HG03175 (cell line): Measurements from ENCODE around the gene GAS7.
"Not testable (repeated sequence)": the region's sequence is repeated elsewhere in the genome, so short reads cannot be mapped to it uniquely, and the experiment has no call there.

ENCODE experiments used
- ATAC-seq: cut with Tn5 transposase; IDR thresholded peaks from one replicate; pipeline ENCODE4 v1.9.1; 2021; ENCODE audit warnings: mild to moderate bottlenecking, moderate library complexity; ENCODE audit not compliant: unreplicated experiment

GAS7 gene

DNA sequence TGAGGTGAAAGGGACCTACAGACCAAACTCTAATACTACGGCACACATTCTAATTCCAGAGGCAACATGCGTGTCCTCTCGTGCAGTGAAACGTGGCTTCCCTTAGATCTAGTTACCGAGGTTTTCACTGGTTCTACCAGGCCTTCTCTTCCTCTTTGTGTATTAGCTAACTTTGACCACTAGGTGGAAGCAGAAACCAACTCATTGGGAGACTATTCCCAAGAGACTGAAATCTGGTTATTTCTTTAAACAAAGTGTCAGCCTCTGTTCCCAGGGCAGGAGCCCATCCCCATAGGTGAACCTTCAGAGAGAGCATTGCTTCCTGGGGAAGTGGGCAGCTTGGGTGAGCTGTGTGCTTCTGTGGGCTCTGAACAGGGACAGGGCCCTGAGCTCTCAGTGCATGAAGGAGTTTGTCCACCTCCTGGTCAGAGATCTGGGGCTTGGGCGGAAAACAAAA, 273.6 kb downstream of the GAS7 start:
- ATAC-seq, result no peak

DNA sequence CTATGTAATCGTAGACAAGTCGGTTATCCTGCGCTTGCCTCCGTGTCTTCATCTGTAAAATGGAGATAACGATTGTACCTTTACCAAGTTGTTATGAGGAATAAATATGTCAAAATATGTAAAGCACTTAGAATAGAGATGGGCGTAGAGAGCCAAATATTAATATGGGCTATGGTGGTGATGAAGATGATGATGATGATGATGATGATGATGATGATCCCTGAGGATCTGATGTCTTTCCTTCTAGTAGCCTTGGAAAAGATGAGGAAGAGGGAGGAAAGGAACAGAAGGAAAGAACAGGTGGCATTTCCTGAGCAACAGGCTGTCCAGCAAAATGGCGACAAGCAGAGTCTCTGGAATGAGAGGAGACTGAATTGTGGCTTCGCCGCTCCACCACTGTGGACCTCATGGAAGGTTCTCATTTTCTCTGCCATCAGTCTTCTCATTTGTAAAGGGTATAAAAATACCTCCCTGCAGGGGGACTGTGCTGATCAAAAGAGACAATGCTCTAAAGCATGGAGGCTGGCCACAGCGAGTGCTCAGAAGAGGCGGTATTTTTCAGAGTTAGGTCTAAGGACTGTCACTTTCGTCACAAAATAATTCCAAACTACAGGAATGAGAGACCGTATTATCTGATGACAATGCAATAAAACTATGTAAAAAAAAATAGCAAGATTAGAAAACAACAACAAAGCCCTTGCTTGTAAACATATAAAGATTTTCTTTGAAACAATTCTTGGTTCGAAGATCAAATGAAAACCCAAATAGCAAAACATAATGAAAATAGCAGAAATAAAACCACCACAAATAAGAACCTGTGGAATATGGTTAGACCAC, 276.2 kb downstream of the GAS7 start:
- ATAC-seq, result no peak

DNA sequence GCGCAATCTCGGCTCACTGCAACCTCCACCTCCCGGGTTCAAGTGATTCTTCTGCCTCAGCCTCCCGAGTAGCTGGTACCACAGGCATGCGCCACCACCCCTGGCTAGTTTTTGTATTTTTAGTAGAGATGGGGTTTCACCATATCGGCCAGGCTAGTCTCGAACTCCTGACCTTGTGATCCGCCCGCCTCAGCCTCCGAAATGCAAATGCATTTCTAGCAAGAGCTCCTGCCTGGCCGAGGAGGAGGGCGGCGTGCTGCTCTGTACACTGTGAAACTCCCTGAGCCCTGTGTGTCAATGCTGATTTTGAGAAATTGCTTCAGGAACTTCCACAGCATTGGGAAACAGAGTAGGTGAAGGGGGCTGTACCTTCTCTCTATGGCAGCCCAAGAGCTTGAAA, 277.2 kb downstream of the GAS7 start:
- ATAC-seq, result not testable (repeated sequence)

DNA sequence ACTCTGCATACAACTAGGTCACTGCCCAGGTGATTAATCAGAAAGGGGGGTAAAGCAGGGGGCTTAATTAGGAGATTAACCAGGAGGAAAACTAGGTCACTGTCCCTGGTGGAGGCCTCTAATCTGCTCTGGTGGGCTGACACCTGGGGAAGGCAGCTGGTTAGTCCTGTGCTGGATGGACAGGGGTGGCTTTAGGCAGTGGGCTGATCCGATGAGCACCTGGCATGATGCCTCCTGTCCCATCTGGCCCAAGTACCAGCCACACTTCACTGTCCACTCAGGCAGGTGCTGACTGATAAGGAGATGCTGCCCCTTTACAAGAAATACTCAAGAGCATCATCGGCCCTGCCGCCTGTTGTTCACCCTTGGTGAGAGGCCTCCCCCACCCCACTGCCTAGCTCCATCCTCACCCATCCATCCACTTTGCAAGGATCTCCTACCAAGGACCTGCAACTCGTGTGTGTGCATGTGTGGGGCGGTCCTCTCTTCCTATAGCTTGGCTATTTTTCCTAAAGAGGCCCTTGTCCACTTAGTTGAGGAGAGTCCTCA, 279.5 kb downstream of the GAS7 start:
- no peak for ATAC-seq

DNA sequence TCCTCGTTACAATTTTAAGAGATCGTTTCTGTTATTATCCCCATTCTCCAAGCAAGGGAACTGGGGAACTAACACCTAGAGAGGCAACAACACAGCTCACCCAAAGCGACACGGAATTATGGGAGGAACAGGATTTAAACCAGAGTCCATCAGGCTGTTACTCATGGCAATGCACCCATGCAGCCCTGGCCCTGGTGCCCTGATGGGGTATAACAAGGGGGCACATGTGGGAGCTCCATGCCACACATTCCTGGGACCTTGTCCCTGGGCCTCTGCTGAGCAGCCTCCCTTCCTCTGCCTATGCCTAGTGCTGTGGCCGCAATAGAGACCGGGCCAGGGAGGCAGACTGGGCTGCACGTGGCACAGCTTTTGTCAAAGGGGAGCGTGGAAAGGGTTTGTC, 280.1 kb downstream of the GAS7 start:
- ATAC-seq, result no peak

DNA sequence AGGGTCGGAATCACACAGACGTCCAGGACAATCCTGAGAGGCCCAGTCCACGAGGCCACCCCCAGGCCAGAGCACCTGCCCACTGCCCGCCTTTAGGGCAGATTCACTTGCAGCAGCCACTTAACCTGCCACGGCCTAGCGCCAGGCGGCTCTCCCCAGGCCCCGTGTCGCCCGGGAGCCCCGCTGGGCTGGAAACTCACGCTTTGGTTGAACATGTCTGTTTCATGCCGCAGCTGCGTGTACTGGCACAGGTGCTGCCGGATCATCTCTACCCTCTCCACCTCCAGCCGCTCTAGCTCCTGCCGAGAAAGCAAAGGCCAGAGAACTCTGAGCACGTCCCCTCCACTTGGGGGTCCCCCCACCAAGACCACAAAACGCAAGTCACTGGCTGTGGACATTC, 280.6 kb downstream of the GAS7 start:
- ATAC-seq, result no peak

DNA sequence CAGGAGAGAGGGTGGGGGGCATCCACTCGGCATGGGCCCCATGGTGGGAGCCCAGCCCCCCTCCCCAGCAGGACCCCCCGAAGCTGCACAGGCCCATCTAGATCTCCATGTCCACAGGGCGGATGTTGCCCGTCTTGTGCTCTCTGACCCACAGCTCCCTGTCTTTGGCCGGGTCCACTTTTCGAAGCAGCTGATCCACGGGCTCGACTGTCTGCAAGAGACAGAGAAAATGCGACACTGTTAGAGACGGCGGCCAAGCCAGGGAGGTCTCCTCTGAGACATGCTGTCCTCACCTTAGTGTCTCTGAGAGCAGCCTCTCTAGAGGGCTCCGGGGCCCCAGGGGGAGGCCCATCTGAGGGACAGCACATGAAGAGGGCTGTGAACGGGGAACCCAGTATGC, 281.3 kb downstream of the GAS7 start:
- ATAC-seq, result no peak

DNA sequence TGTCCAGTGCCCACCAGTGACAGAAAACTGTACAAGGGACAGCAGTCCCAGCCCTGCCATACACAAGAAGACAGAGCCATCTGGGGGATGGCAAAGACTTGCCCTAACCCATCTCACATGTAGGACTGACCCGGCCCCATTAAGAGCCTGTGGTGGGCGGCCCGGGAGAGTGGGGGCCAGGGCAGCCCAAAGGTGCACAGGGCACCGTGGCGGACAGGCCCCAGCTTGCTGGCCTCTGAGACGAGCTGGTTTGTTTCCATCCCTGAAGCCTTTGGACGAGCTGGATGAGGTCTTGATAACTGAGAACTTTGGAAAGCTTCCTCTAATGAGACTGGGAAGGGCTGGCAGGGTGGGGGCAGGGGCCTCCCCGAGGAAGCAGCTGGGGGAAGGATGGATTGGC, 282.3 kb downstream of the GAS7 start:
- no peak for ATAC-seq

DNA sequence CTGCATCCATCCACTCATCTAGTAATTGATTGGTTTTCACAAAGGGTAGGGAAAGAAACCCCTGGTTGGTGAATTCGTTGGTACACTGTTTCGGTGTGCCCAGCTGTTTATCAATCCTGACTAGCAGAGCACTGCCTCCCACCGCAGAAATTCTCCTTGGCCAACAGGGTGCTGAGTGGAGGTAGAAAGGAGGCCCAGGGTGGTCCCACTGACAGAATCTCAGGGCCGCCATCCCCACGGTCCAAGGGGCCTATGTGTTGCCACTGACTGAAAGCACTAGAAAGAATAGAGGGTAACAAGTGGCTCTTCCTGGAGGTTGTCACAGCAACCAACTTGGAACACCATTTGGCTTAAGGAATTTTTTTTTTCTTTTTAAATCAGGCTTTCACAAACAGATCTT, 284.9 kb downstream of the GAS7 start:
- no peak for ATAC-seq

DNA sequence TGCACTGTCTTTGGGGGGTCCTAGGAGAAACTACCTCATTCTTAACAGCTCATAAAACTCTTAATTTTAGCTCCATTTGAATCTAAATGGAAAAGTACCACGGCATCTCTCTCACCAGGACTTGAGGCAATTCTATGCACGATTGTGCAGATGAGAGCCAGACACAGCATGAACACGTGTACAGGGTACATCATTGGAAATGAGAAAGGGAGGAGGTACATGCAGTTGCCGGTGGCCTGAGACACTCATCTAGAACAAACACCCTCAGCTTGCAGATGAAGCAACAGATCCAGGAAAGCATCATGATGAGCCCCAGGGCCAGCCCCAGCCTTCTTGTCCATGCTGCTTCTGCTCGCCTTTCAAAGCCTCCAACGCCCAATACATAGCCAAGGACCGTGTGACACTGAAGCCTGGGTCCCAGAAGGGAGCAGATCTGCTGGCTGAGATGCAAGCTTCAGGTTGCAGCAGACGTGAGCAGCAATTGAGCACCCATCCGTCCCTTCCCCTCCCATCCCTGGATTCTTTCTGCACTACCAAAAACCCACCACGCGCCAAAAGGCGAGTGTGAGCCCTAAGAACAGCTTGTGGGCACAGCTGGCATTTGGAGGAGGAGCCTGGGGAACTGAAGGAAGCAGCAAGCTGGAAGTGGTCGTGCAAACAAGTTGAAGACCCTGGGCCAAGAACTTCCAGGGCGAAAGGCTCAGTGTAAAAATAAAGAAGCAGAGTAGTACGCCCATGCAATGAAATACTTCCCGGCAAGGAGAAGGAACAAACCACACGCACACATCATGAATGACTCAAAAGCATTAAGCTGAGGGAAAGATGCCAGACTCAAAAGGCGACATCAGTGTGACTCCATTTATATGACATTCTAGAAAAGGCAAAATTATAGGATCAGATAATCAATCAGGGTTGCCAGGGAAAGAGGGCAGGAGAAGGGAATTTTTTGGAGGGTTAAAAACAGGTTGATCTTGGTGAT, 286.0 kb downstream of the GAS7 start:
- ATAC-seq, result no peak

DNA sequence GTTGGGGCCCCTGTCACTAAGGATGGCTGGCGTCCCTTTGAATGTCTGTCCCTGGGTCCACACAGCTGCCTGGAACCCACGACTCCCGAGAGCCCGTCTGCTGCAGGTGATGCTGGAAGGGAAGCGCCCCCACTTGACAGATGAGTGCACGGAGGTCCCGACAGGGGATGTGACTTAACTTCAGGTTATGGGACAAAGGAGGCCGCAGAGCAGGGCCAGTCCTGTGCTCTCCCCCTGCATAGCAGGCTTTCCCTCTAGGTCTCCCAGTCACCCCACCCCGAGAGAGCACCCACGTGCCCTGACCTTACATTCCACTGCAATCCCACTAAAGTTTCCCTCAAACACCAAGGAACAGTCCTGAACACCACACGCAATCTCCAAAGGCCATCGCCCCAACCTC, 287.3 kb downstream of the GAS7 start:
- no peak for ATAC-seq

DNA sequence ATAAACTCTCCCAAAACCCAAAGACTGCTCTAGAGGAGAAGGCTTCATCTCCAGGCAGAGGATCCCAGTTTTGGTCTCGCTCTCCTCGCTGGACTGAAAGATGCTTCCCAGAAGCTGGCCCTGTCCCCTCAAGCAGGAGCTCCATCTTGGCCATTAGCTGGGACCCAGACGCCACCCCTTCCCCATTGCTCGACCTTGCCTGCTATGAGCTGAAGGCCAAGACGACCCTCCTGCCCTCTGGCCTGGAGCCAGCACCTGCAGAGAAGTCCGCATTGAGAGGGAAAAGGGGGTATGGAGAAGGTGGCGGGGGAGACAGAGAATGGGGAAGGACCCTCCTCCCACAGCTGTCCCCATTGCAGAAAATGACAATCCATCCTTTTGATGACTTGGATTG, 289.8 kb downstream of the GAS7 start:
- ATAC-seq, result no peak

DNA sequence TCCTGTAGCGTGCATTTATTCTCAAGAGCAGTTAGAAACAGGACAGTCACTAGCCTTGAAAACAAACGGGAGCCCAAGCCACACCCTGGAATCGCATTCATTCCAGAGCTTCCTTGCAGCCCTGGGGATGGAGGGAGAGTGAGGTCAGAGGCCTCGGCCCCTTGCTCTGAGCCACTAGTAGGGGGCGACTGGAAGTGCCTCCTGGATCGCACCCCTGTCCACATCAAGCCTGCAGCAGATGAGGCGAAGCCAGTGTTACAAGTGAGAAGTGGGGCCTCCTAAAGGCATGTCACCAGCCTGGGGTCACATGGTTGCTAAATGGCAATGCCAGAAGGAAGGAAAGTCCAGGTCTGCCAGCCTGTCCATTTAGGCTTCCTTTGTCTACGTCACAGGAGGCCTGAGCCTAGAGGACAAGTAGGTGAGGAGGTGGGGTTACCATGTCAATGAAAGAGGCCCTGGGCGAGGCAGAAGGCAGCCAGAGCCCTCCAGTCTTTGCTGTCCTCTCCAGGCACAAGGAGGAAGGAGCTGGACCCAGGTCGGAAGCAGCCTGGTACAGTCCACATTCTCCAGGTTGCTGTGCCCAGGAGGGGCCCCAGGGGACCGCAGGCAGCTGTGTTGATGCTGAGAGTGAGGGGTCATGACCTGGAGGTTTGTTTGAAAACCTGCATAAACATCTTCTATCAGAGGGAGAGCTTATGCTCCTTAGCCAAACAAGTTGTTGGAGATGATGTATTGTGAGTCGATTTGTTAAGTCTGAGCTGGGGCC, 290.3 kb downstream of the GAS7 start:
- ATAC-seq, result no peak

DNA sequence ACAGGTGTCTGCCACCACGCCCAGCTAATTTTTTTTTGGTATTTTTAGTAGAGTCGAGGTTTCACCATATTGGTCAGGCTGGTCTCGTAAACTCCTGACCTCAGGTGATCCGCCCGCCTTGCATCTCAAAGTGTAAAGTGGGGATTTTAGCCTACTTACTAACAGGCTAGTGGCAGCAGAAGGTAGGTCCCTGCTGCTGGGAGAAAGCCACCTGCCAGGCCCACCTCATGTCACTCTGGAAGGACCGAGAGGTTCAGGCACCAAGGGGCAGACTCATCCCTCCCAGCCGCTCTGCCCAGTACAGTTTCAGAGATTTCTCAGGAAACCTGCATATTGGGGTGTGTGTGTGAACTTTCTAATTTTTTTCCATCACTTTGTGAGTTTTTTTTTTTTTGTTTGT, 291.3 kb downstream of the GAS7 start:
- no peak for ATAC-seq

DNA sequence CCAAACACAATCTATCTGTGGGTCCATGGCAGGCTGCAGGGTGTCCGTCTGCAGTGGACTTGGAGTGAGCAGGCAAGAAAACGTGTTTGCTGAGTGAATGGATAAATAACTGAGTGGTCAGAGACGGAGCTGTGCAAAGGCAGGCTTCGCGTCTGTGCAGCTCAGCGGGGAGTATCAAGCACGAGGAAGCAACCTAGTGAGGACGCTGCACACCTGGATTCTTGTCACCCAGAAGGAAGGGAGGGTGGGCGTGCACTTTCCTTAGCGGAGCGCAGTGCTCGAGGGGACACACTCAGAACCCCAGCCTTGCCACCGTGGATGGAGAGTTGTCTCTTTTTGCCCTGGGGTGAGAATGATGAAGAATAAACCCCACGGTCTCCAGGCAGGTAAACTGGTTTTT, 291.8 kb downstream of the GAS7 start:
- ATAC-seq, result no peak

DNA sequence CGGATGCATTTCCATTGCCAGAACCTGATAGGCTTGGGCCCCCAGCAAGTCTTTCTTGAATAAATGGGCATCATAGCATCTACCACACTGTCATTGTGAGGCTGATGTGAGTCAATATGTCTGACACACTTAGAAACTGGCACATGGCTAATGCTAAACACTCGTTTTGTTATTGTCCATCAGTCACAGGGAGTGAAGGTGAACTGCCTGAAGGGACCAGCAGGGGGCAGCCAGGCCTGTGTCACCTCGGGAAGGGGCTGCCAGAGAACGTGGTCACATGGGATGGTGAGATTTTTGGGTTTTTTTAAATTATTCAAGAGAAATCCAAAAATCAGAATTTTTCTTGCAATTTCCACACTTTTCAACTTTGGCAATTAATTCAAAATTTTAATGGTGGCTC, 292.5 kb downstream of the GAS7 start:
- ATAC-seq, result no peak

DNA sequence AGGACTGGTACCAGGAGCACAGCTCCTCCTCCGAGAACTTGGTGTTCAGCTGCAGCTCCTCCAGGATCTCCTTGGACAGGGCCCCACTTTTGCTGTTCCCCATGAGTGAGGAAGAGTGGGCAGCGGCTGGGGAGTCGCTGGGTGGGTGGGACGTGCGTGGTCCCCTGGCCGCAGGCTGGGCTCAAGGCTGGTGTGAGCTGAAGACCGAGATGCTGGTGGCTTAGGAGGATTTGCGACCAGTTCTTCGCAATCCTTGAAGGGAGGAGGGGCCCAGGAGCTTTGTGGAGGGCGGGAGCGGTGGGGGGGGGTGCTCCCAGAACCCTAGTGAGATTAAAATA, 293.4 kb downstream of the GAS7 start, which contains the start of gene RCVRN:
RCVRN (minus strand) TSS at position 194 of the 338 bp plus-strand sequence; CDS start at position 103, 91 bp downstream.
- ATAC-seq, result no peak

DNA sequence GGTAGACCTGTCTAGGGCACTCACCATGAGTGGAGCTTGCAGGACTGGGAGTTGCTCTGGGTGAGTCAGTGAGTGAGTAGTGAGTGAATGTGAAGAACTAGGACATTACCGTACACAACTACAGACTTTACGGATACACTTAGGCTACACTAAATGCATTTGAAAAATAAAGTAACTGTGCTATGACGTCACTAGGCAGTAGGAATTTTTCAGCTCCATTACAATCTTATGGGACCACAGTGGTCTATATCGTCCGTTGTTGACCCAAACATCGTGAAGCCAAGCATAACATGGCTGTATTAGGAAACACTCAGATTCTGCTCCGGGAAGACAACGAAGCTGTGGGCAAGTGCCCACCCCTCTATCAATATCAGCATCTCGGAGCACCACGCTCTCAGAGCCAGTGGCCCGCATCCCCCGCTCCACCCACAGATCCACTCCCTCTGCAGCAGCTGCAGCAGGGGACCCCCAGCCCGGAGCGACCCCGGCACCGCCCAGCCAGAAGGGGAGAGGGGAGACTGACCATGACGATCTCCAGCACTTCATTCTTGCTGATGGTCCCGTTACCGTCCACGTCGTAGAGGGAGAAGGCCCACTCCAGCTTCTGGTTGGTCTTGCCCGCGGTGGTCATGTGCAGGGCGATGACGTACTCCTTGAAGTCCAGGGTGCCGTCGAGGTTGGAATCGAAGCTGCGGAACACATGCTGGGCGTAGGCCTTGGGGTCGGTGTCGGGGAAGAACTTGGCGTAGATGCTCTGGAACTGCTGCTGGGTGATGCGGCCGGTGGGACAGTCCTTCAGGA, 293.9 kb downstream of the GAS7 start:
- ATAC-seq, result no peak

DNA sequence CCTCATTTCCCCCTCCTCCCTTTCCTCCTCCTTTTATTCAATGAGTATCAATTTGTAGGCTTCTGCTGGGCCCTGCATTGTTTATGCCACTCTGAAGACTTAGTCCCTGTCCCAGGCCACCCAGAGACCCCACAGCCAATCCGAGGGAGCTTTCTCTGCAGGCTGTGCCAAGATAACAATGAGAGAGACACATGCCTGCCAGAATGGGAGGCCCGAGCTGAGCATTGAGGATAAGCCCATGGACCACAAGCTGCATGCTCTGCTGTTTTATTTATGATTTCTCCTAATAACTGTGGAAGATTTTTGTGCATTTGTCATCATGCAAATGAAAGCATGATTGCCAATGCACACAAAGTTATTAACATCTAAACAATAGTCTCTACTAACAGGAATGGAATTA, 296.3 kb downstream of the GAS7 start:
- no peak for ATAC-seq

DNA sequence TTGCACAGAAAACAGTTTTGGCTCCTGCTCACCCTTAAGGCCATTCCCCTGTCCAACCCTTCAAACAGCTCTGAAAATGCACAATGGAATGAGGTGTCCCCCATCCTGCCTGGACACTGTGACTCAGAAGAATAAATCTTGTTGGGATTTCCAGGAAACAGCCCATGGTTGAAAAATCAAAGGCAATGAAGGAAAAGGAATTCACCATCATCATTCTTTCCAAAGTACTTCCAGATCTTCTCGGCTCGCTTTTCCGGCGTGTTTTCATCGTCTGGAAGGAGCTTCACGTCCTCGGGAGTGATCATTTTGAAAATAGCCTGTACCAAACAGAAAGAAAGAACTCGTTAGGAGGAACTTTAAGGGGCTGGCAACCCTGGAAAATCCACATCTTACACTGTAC, 297.6 kb downstream of the GAS7 start:
- ATAC-seq, result no peak
